ENCODE results near the gene NR2F6.

NR2F6 gene

DNA sequence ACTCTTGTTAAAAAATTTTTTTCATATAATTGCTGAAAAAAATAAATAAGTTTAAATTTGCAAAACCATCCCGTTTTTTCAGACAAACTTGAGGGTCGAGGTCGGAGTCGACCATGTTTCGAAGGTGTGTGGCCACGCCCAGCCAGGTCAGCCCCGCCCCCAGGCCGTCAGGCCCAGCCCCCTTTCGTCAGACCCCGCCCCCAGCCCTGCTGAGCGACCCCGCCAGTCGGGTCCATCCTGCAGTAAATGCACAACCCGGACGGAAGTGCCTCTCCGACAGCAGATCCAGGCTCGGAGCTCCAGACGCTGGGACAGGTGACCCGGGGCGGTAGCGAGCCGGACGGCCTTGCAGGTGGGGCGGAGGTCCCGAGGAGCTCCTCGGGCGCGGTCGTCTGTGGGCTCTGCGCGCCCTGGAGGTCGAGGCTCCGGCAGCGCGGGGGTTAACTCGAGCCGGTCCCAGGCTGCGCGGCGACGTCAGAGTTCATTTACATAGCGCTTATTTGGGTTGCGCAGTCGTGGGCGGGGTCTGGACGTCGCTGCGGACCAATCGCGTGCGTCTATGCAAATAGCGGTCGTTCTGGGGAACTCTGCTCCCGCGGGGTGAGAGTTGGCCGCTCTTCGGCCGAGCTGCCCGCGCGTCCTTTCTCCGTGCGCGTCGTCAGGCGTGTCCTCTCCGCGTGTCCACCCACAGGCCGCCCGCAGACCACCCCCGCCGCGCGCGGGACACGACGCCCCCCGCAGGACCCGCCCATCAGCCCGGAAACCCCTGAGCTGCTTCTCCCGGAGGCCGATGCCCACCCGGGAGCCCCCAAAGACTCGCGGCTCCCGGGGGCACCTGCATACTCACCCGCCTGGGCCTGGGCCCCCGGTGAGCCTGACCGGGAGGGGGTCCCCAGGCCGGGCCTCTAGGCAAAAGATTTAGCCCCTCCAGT, 19.5 kb downstream of the NR2F6 start, which contains the start of gene OCEL1:
TSS of gene OCEL1 (plus strand) at position 225 of the 932 bp plus-strand sequence. CDS start at position 247, 22 bp downstream.
- H3K27ac ChIP-seq = peak within 1 kb of the TSS; percentile 92
- ChIA-PET CTCF (interaction anchor here (0.6 to 1.4 kb wide), 4 partner anchors 9 to 56 kb away, joined by 3 to 6 read pairs (median 4); no protein-coding TSS in a partner anchor), POLR2A (ENCODE audit: low non-redundant PET) (interaction anchor here (0.6 to 2.1 kb wide), 4 partner anchors 8 to 27 kb away, joined by 4 to 9 read pairs (median 4); partner anchors contain the start of gene USE1)

DNA sequence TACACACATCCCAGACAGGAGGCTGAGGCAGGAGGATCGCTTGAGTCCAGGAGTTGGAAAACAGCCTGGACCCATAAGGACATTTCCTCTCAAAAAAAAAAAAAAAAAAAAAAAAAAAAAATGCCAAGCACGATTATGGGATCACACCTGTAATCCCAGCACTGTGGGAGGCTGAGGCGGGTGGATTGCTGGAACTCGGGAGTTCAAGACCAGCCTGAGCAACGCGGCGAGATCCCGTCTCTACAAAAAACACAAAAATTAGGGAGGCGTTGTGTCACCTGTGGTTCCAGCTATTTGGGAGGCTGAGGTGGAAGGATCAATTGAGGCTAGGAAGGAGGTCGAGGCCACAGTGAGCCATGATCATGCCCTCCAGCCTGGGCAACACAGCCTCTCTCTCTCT, 20.7 kb downstream of the NR2F6 start:
- TF ChIP-seq, protein P1, sequence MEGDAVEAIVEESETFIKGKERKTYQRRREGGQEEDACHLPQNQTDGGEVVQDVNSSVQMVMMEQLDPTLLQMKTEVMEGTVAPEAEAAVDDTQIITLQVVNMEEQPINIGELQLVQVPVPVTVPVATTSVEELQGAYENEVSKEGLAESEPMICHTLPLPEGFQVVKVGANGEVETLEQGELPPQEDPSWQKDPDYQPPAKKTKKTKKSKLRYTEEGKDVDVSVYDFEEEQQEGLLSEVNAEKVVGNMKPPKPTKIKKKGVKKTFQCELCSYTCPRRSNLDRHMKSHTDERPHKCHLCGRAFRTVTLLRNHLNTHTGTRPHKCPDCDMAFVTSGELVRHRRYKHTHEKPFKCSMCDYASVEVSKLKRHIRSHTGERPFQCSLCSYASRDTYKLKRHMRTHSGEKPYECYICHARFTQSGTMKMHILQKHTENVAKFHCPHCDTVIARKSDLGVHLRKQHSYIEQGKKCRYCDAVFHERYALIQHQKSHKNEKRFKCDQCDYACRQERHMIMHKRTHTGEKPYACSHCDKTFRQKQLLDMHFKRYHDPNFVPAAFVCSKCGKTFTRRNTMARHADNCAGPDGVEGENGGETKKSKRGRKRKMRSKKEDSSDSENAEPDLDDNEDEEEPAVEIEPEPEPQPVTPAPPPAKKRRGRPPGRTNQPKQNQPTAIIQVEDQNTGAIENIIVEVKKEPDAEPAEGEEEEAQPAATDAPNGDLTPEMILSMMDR (conservative IDR thresholded peaks at IDR 0.05; ENCODE audit: low read depth) = no peak
- POLR2A ChIA-PET (ENCODE audit: low non-redundant PET) = interaction anchor here (2.1 kb wide), 1 partner anchor 10 kb away, joined by 9 read pairs; the partner anchor contains the start of gene USE1
- CTCF ChIA-PET = no interaction called here
- DNase-seq (ENCODE audit: low spot score) = no peak
- peak overlapping the region; percentile 92 for H3K27ac ChIP-seq

More for the DNA sequence above, 19.5 kb downstream of the NR2F6 start, which contains the start of gene OCEL1:
- TF ChIP-seq, protein P1 (conservative IDR thresholded peaks at IDR 0.05; ENCODE audit: low read depth) = no peak
- DNase-seq (ENCODE audit: low spot score) = peak; percentile 97

DNA sequence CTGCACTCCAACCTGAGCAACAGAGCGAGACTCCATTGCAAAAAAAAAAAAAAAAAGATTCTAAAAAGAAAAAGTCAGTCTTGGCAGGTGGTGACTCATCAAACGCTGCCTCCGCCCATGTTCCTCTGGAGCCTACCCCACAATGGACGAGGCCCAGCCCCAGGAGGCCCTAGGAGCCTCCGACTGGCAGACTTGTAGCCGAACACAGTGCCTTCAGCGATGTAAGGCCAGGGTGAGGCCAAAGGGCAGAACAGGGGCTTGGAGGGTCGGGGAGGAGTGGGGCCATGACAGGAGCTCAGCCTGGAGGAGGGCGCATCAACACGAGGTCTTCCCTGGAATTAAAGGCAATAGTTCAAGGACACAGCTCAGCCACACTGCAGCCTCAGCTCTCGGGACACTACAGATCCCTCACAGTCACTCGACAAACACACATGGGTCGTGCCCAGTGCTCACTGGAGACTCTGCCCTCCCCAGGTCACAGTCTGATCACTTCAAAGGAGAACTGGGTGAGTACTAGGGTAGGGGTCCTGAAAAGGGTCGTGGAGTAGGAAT, 25.4 kb downstream of the NR2F6 start:
- POLR2A ChIA-PET (ENCODE audit: low non-redundant PET) = interaction anchor here (0.6 kb wide), 1 partner anchor 66 kb away, joined by 3 read pairs; no protein-coding TSS in a partner anchor
- H3K27ac ChIP-seq = peak overlapping the region; percentile 72
- CTCF ChIA-PET = interaction anchor here (0.6 to 0.9 kb wide), 2 partner anchors 22 to 435 kb away, joined by 3 to 4 read pairs; no protein-coding TSS in a partner anchor
- TF ChIP-seq, protein P1 (conservative IDR thresholded peaks at IDR 0.05; ENCODE audit: low read depth) = no peak
- peak; percentile 61 for DNase-seq (ENCODE audit: low spot score)

DNA sequence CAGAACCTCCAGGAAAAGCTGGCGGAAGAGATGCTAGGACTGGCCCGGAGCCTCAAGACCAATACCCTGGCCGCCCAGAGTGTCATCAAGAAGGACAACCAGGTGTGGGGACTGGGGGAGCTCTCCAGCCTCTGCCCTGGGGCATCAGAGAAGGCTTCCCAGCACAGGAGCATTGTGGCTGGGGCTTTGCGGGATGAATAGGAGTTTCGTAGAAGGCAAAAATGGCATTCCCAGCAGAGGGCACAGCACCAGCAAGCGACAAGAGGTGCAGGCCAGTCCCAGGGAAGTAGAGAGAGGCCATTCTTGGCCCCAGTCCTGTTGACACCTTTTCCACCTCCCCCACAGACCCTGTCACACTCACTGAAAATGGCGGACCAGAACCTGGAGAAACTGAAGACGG, 26.4 kb downstream of the NR2F6 start:
- ChIA-PET CTCF (interaction anchor here (0.6 kb wide), 1 partner anchor 65 kb away, joined by 3 read pairs; no protein-coding TSS in a partner anchor), POLR2A (ENCODE audit: low non-redundant PET) (no interaction called here)
- TF ChIP-seq, protein P1 (conservative IDR thresholded peaks at IDR 0.05; ENCODE audit: low read depth) = no peak
- no peak for DNase-seq (ENCODE audit: low spot score)
- H3K27ac ChIP-seq = peak overlapping the region; percentile 72

DNA sequence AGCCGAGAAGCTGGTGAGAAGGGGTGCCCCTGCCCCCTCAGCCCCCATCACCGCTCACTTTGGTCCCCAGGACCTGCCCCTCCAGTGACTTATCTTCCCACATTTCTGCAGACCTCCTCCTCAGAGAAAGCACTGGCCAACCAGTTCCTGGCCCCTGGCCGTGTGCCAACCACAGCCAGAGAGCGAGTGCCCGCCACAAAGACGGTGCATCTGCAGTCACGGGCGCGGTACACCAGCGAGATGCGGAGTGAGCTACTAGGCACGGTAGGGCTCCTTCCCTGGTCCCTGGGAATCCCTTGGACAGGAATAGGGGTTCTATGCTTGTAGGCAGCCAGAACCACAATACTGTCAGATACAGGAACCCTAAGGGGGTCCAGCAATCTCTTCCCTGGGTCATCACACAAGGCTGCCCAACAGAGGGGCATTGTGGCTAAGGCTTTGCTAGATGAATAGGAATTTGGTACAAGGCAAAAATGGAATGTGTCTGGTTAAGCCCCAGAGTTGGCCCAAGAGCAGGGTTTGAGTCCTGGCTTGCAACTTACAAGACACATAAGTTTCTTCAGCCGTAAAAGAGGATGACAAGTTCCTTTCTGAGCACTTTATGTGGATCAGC, 29.6 kb downstream of the NR2F6 start:
- TF ChIP-seq, protein P1 (conservative IDR thresholded peaks at IDR 0.05; ENCODE audit: low read depth) = no peak
- POLR2A ChIA-PET (ENCODE audit: low non-redundant PET) = interaction anchor here (2.6 kb wide), 1 partner anchor 10 kb away, joined by 9 read pairs; the partner anchor contains the start of gene OCEL1
- CTCF ChIA-PET = interaction anchor here (0.6 kb wide), 1 partner anchor 10 kb away, joined by 3 read pairs; the partner anchor contains the start of gene OCEL1
- DNase-seq (ENCODE audit: low spot score) = no peak
- H3K27ac ChIP-seq = peak overlapping the region; percentile 94

Measured in RWPE1 (cell line).